Measurements from ENCODE around the gene EYA2. TPM values are rescaled to one million over a fixed set of nuclear protein-coding genes. Genes with fewer than 3 reads are reported as not detected.

The EYA2 gene
- total RNA-seq, 1 donor from 2014 or later: 8.1 TPM

DNA sequence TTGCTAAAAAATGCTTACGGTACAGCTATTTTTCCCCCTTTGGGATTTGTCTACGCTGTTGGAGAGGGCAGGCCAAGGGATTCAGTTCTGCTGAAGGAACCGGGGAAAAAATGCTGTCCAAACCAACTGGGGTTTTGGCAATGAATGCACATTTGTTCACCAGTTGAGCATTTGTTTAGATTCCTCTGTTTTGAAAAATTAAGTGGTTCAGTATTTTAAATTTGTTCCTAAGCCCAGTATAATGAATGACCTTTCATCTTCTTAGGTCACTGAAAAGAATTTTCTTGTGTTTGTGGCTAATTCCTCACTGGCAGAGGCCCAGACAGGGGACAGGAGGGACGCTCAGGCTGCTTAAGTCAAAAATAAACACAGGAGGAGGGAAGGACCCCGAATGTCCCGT, 10.8 kb upstream of the EYA2 start:
- H3K4me1 ChIP-seq: no peaks in the 10 kb centered on the region
- H3K36me3 ChIP-seq: no peaks in the 10 kb centered on the region
- intact Hi-C loops (cut with DNase I): no loop called here
- no peak for DNase-seq (ENCODE audit: extremely low spot score in 2 of 2)
- TF ChIP-seq POLR2A (IDR thresholded peaks at IDR 0.05) (no peak), POLR2AphosphoS5 (IDR thresholded peaks at IDR 0.05; ENCODE audit: insufficient read depth in 1 of 2, low read depth in 1 of 2) (no peak)
- TF ChIP-seq, protein P1, sequence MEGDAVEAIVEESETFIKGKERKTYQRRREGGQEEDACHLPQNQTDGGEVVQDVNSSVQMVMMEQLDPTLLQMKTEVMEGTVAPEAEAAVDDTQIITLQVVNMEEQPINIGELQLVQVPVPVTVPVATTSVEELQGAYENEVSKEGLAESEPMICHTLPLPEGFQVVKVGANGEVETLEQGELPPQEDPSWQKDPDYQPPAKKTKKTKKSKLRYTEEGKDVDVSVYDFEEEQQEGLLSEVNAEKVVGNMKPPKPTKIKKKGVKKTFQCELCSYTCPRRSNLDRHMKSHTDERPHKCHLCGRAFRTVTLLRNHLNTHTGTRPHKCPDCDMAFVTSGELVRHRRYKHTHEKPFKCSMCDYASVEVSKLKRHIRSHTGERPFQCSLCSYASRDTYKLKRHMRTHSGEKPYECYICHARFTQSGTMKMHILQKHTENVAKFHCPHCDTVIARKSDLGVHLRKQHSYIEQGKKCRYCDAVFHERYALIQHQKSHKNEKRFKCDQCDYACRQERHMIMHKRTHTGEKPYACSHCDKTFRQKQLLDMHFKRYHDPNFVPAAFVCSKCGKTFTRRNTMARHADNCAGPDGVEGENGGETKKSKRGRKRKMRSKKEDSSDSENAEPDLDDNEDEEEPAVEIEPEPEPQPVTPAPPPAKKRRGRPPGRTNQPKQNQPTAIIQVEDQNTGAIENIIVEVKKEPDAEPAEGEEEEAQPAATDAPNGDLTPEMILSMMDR (IDR thresholded peaks at IDR 0.05): no peak
- H3K27me3 ChIP-seq: no peaks in the 10 kb centered on the region
- peak overlapping the region; percentile 17 for H3K27ac ChIP-seq
- no peak overlapping the region for H3K4me3 ChIP-seq
- no peaks in the 10 kb centered on the region for H3K9me3 ChIP-seq

DNA sequence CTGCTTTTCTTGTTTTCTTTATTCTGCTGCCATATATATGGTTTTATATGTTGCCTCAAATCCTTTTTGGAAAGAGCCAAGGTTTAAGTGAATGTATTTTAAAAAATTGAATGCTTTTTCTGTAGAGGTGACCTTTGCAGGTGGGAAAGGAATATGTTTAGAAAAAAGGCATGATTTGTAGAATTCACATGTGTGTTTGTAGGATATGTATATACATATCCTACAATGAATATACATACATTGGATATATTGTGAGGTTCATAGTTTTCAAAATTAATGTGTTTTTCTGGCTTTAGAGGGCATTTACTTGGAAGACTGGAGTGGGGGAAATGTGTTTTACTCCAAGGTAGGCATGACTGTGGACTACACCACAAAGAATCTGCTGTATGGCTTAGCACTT, 4.0 kb upstream of the EYA2 start:
- Histone ChIP-seq H3K4me3 (no peak overlapping the region), H3K9me3 (no peaks in the 10 kb centered on the region), H3K27me3 (no peaks in the 10 kb centered on the region), H3K4me1 (peaks cover 8% of the 10 kb centered on the region), H3K36me3 (no peaks in the 10 kb centered on the region), H3K27ac (no peak overlapping the region)
- intact Hi-C loops (cut with DNase I): no loop called here
- TF ChIP-seq, protein P1 (IDR thresholded peaks at IDR 0.05): no peak
- no peak for TF ChIP-seq POLR2AphosphoS5 (IDR thresholded peaks at IDR 0.05; ENCODE audit: insufficient read depth in 1 of 2, low read depth in 1 of 2)
- TF ChIP-seq POLR2A (IDR thresholded peaks at IDR 0.05): no peak
- no peak for DNase-seq (ENCODE audit: extremely low spot score in 2 of 2)

DNA sequence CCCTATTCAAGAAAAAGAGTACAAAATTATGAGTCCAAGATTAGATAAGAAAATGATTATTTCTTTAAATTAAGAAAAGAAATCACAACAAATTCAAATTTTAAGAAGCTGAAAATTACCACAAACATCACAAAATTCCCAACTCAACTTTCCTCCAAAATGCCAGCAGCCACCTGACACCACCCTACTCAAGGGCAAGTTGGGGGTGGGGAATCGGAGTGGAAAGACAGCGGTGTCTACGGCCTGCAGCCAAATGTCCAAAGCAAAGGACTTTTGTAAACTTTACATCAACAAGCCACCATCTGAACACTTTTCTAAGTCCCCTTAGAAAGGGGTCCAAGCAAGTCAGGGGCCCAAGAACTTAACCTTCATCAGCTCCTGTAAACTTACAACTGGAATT, 1.6 kb upstream of the EYA2 start:
- Histone ChIP-seq H3K27me3 (no peaks in the 10 kb centered on the region), H3K27ac (no peak overlapping the region), H3K36me3 (no peaks in the 10 kb centered on the region), H3K4me1 (peaks cover 9% of the 10 kb centered on the region), H3K9me3 (no peaks in the 10 kb centered on the region), H3K4me3 (no peak overlapping the region)
- no peak for TF ChIP-seq POLR2A (IDR thresholded peaks at IDR 0.05)
- TF ChIP-seq POLR2AphosphoS5 (IDR thresholded peaks at IDR 0.05; ENCODE audit: insufficient read depth in 1 of 2, low read depth in 1 of 2): no peak
- TF ChIP-seq, protein P1 (IDR thresholded peaks at IDR 0.05): no peak
- peak in 1 of 2 donors; percentile 61 for DNase-seq (ENCODE audit: extremely low spot score in 2 of 2)
- intact Hi-C loops (cut with DNase I): no loop called here

DNA sequence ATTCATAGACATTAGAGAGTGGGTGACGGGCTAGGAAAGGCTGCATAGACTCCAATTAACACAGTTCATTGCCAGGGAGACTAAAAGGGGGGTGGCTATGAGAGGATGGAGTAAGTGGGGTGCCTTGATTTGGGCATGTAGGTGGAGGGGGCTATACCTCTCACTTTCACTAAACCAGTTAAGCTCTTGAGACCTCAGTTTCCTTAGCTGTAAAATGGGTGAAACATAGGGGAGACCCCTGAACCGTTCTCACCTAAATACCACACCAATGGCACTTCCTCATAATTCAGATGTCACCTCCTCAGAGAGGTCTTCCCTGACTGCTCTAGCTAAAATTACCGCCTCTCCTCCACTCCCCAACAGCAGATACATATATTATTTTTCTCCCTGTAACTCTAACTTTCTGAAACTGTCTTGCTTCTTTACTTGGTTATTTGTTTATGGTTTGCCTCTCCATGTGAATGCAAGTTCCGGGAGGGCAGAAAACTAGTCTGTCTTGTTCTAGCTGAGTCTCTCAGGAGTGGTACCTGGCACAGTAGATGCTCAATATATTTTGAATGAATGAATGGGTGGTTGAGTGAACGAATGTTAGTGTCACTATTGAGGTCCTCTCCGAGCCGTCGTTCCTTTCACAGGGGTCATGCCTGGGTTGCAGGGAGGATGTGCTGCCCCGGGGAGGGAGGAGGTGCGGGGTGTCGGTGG, 615 bp upstream of the EYA2 start:
- H3K27ac ChIP-seq: peak overlapping the region; percentile 30
- H3K36me3 ChIP-seq: no peaks in the 10 kb centered on the region
- intact Hi-C loops (cut with DNase I): no loop called here
- no peaks in the 10 kb centered on the region for H3K9me3 ChIP-seq
- TF ChIP-seq POLR2AphosphoS5 (IDR thresholded peaks at IDR 0.05; ENCODE audit: insufficient read depth in 1 of 2, low read depth in 1 of 2) (no peak), POLR2A (IDR thresholded peaks at IDR 0.05) (no peak)
- TF ChIP-seq, protein P1 (IDR thresholded peaks at IDR 0.05): no peak
- no peak for DNase-seq (ENCODE audit: extremely low spot score in 2 of 2)
- peak overlapping the region; percentile 50 to 54 for H3K4me3 ChIP-seq
- H3K27me3 ChIP-seq: no peaks in the 10 kb centered on the region
- peaks cover 9% of the 10 kb centered on the region for H3K4me1 ChIP-seq
